ENCODE measurements around the gene CSPG5.

- TF ChIP-seq CTCF (IDR thresholded peaks at IDR 0.05), result no peak
- no peak for TF ChIP-seq POLR2A (IDR thresholded peaks at IDR 0.05)
Measured at GRCh38 chr3:47527952-47528725, 50.5 kb downstream of the CSPG5 start.
